GM12892 (cell line): ENCODE measurements around the gene SLC4A11.

Source experiments
- POLR2A ChIP-seq: IDR thresholded peaks from 2 replicates; pipeline ENCODE4 v1.6.1; 2011; ENCODE audit warnings: low read depth, low read length, control low read depth
- TAF1 ChIP-seq: IDR thresholded peaks from 2 replicates; pipeline ENCODE4 v1.6.1; 2011; ENCODE audit warnings: low read depth, mild to moderate bottlenecking, control low read depth, low read length, borderline replicate concordance

DNA sequence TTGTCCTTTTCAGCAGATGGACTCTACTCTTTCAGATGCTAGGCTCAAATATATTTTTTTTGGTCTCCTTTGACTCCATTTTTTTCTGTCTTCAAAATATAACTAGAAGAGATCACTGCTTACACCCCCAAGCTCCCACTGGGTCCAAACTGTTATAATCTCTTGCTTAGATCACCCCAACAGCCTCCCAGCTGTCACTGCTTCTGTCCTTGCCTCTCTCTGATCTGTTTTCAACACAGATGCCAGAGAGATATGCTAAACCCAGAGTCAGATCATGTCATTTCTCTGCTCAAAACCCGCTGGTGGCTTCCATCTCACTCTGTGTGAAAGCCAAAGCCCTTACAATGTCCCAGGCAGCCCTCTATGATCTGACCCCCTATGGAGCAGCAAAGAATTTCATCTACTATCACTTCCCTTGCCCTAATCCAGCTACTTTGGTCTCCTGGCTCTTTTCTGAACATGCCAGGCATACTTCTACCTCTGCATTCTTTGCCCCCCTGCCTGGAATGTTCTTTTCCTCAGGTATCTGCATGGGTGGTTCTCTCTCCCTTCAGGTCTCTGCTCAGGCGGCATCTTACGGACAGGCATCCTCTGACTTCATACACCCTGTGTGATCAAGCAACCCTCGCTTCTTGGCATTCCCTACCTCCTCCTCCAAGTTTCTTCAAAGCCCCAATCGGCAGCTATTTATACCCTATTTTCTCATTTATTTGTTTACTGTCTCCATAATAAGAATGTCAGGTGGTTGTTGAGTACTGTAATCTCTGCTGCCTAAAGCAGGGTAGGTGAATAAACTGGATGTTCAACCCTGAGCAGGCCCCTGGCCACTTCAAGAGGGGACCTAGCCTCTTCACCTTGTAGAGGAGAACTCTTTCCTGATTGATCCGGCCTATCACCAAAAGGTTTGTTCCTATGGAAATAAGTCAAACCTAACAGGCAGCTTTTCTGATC lies 43.6 kb upstream of the SLC4A11 start:
- TF ChIP-seq TAF1 = no peak
- TF ChIP-seq POLR2A = no peak
